ENCODE measurements around the gene LANCL1. TPM values are rescaled to one million over a fixed set of nuclear protein-coding genes. Genes with fewer than 3 reads are reported as not detected.

Gene LANCL1
- total RNA-seq, 2 experiments from 2014 or later = 34.0 to 36.9 TPM

DNA sequence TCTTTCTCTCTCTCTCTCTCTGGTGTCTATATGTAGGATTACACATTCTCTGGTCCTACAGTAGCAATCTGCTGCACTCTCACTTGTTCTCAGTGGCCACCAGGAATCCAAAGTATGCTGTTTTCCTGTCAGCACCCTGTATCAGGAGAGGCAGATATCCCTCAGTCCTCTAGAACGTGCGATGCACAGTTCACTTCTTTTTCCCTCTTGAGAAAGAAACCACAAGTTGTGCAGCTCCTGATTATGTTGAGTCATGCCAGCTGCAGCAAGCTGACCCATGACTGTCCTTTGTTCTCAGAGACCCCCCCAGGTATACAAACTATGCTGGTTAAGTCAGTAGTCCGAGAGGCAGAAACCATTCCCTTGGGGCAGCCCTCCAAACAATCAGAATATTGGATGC, 54.6 kb downstream of the LANCL1 start:
- CTCF ChIA-PET = no interaction called here
- peaks cover 8% of the 10 kb centered on the region for H3K27me3 Mint-ChIP-seq
- H3K9me3 Mint-ChIP-seq = peaks cover 22% of the 10 kb centered on the region

DNA sequence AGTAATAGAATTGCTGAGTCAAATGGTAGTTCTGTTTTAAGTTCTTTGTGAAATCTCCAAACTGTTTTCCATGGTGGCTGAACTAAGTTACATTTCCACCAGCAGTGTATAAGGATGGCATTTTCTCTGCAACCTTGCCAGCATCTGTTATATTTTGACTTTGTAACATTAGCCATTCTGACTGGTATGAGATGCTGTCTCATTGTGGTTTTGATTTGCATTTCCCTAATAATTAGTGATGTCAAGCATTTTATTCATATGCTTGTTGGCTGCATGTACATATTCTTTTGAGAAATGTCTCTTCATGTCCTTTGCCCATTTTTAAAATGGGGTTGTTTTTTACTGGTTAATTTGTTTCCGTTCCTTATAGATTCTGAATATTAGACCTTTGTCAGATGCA, 63.9 kb downstream of the LANCL1 start:
- ATAC-seq = no peak
- Mint-ChIP-seq H3K27ac (no peak overlapping the region), H3K4me1 (ENCODE audit: low read depth) (no peaks in the 10 kb centered on the region), H3K27me3 (peaks cover 2% of the 10 kb centered on the region), H3K9me3 (no peaks in the 10 kb centered on the region), H3K36me3 (ENCODE audit: low read depth) (no peaks in the 10 kb centered on the region), H3K4me3 (no peak overlapping the region)
- ChIA-PET CTCF (no interaction called here), POLR2A (no interaction called here)
- intact Hi-C loops (cut with micrococcal nuclease) = no loop called here
- TF ChIP-seq, protein P1, sequence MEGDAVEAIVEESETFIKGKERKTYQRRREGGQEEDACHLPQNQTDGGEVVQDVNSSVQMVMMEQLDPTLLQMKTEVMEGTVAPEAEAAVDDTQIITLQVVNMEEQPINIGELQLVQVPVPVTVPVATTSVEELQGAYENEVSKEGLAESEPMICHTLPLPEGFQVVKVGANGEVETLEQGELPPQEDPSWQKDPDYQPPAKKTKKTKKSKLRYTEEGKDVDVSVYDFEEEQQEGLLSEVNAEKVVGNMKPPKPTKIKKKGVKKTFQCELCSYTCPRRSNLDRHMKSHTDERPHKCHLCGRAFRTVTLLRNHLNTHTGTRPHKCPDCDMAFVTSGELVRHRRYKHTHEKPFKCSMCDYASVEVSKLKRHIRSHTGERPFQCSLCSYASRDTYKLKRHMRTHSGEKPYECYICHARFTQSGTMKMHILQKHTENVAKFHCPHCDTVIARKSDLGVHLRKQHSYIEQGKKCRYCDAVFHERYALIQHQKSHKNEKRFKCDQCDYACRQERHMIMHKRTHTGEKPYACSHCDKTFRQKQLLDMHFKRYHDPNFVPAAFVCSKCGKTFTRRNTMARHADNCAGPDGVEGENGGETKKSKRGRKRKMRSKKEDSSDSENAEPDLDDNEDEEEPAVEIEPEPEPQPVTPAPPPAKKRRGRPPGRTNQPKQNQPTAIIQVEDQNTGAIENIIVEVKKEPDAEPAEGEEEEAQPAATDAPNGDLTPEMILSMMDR (IDR thresholded peaks at IDR 0.05) = no peak
- DNase-seq = no peak

More for the DNA sequence above, 54.6 kb downstream of the LANCL1 start:
- DNase-seq (no peak), ATAC-seq (no peak)
- intact Hi-C loops (cut with micrococcal nuclease) = no loop called here
- POLR2A ChIA-PET = no interaction called here
- no peaks in the 10 kb centered on the region for H3K4me1 Mint-ChIP-seq (ENCODE audit: low read depth)
- no peak overlapping the region for H3K4me3 Mint-ChIP-seq
- no peak overlapping the region for H3K27ac Mint-ChIP-seq
- TF ChIP-seq, protein P1 (IDR thresholded peaks at IDR 0.05) = no peak
- peaks cover 10% of the 10 kb centered on the region for H3K36me3 Mint-ChIP-seq (ENCODE audit: low read depth)

DNA sequence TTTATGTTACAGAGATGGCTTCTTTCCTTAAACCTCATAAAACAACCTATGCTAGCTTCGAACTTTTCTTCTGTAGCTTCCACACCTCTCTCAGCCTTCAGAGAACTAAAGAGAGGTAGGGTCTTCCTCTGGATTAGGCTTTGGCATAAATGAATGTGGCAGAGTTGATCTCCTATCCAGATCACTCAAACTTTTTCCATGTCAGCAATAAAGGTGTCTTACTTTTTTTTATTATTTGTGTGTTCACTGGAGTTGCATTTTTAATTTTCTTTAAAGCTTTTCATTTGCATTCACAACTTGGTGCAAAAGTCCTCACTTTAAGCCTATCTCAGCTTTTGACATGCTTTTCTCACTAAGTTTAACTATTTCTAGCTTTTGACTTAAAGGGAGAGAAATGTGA, 66.0 kb downstream of the LANCL1 start:
- ATAC-seq (no peak), DNase-seq (no peak)
- H3K27me3 Mint-ChIP-seq = peaks cover 4% of the 10 kb centered on the region
- TF ChIP-seq, protein P1 (IDR thresholded peaks at IDR 0.05) = no peak
- H3K4me3 Mint-ChIP-seq = no peak overlapping the region
- no peaks in the 10 kb centered on the region for H3K9me3 Mint-ChIP-seq
- no peak overlapping the region for H3K27ac Mint-ChIP-seq
- H3K4me1 Mint-ChIP-seq (ENCODE audit: low read depth) = no peaks in the 10 kb centered on the region
- no peaks in the 10 kb centered on the region for H3K36me3 Mint-ChIP-seq (ENCODE audit: low read depth)
- ChIA-PET CTCF (no interaction called here), POLR2A (no interaction called here)
- intact Hi-C loops (cut with micrococcal nuclease) = no loop called here

DNA sequence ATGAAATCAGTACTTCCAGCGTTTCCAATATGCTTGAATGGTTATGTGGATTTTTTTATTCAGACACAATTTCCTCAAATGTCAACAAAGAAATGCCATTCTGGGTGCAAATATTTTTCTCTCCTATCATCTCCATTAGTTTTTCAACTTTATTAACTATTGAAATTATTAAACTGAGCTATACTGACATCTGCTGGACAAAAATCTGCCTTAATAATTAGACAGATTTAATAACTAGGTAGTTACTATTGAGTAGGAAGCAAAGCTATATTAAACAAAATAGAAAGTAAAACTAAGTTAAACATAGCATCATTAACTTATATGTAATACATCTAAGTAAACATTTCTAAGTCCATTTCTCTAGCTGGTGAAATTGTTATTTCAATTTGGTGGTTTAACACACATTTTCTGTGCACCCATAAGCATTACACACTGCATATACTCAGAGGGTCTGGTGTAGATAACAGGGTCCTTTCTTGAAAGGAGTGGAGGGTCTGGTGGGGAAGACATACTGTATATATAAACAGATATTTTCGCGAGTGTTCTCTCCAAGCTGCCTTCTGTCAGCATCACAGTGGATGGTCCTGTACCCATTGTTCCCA, 77.0 kb downstream of the LANCL1 start:
- CTCF ChIA-PET = interaction anchor here (1.0 to 1.2 kb wide), 2 partner anchors 11 to 150 kb away, joined by 3 to 4 read pairs; no protein-coding TSS in a partner anchor
- TF ChIP-seq, protein P1 (IDR thresholded peaks at IDR 0.05) = peak; percentile 19
- intact Hi-C loops (cut with micrococcal nuclease) = no loop called here
- Mint-ChIP-seq H3K4me1 (ENCODE audit: low read depth) (no peaks in the 10 kb centered on the region), H3K36me3 (ENCODE audit: low read depth) (no peaks in the 10 kb centered on the region), H3K4me3 (no peak overlapping the region), H3K9me3 (no peaks in the 10 kb centered on the region), H3K27ac (no peak overlapping the region), H3K27me3 (peaks cover 2% of the 10 kb centered on the region)
- DNase-seq (no peak), ATAC-seq (no peak)
- POLR2A ChIA-PET = no interaction called here

DNA sequence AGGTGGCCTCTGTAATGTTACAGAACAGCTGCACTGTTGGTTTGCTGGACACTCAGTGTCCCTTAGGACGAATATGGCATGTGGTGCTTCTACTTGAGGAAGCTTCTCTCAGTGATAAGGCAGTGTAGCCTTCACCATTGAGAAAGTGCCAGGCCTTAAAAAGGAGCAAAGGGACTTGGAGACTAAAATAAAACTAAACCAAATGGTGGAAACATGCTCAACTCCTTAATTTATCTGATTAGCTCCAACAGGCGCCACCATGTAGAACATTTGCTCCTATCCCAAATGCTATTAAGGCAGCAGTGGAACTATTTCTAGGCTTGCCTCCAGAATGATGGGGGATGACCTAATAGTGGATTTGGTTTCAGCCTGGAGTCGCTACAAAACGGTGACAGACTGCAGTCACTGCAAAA, 84.1 kb downstream of the LANCL1 start:
- ATAC-seq (no peak), DNase-seq (no peak)
- no peaks in the 10 kb centered on the region for H3K4me1 Mint-ChIP-seq (ENCODE audit: low read depth)
- ChIA-PET CTCF (no interaction called here), POLR2A (no interaction called here)
- no peaks in the 10 kb centered on the region for H3K36me3 Mint-ChIP-seq (ENCODE audit: low read depth)
- no peak overlapping the region for H3K4me3 Mint-ChIP-seq
- H3K27me3 Mint-ChIP-seq = peaks cover 2% of the 10 kb centered on the region
- H3K9me3 Mint-ChIP-seq = no peaks in the 10 kb centered on the region
- TF ChIP-seq, protein P1 (IDR thresholded peaks at IDR 0.05) = no peak
- no peak overlapping the region for H3K27ac Mint-ChIP-seq
- intact Hi-C loops (cut with micrococcal nuclease) = no loop called here

Measured in activated CD8-positive, alpha-beta T cell treated with anti-CD3 and anti-CD28 coated beads for 36 hours (primary cell).